ENCODE measurements around the gene ADK.

ADK gene

GRCh38 chr10:74575912-74576311 lies 424.9 kb downstream of the ADK start:
- TF ChIP-seq FOXP2 (optimal IDR thresholded peaks at IDR 0.05; ENCODE audit: borderline replicate concordance, extremely low read depth, extremely low read length, insufficient read depth), result no peak
- no peak for TF ChIP-seq REST (IDR thresholded peaks at IDR 0.05; ENCODE audit: insufficient read depth in 1 of 2, low read depth in 2 of 2, low read length in 2 of 2)
- no peak for TF ChIP-seq POLR2AphosphoS5 (IDR thresholded peaks at IDR 0.05; ENCODE audit: low read depth, low read length)

GRCh38 chr10:74576586-74576985 lies 425.6 kb downstream of the ADK start:
- TF ChIP-seq POLR2AphosphoS5 (IDR thresholded peaks at IDR 0.05; ENCODE audit: low read depth, low read length) (no peak), FOXP2 (optimal IDR thresholded peaks at IDR 0.05; ENCODE audit: borderline replicate concordance, extremely low read depth, extremely low read length, insufficient read depth) (no peak), REST (IDR thresholded peaks at IDR 0.05; ENCODE audit: insufficient read depth in 1 of 2, low read depth in 2 of 2, low read length in 2 of 2) (no peak), TAF1 (IDR thresholded peaks at IDR 0.05; ENCODE audit: borderline replicate concordance, insufficient read depth, low read length) (no peak), SIN3A (IDR thresholded peaks at IDR 0.05; ENCODE audit: borderline replicate concordance, insufficient read depth, low read length) (no peak)

GRCh38 chr10:74582566-74582965 lies 431.5 kb downstream of the ADK start:
- TF ChIP-seq SIN3A (IDR thresholded peaks at IDR 0.05; ENCODE audit: borderline replicate concordance, insufficient read depth, low read length) (no peak), TAF1 (IDR thresholded peaks at IDR 0.05; ENCODE audit: borderline replicate concordance, insufficient read depth, low read length) (no peak), FOXP2 (optimal IDR thresholded peaks at IDR 0.05; ENCODE audit: borderline replicate concordance, extremely low read depth, extremely low read length, insufficient read depth) (no peak), POLR2AphosphoS5 (IDR thresholded peaks at IDR 0.05; ENCODE audit: low read depth, low read length) (no peak), REST (IDR thresholded peaks at IDR 0.05; ENCODE audit: insufficient read depth in 1 of 2, low read depth in 2 of 2, low read length in 2 of 2) (no peak)

GRCh38 chr10:74585231-74586087 lies 434.4 kb downstream of the ADK start:
- TF ChIP-seq FOXP2 (optimal IDR thresholded peaks at IDR 0.05; ENCODE audit: borderline replicate concordance, extremely low read depth, extremely low read length, insufficient read depth), result no peak
- no peak for TF ChIP-seq TAF1 (IDR thresholded peaks at IDR 0.05; ENCODE audit: borderline replicate concordance, insufficient read depth, low read length)
- no peak for TF ChIP-seq REST (IDR thresholded peaks at IDR 0.05; ENCODE audit: insufficient read depth in 1 of 2, low read depth in 2 of 2, low read length in 2 of 2)
- 0 out of 2 replicates have a peak, but pooled peaks have one; percentile 23 for TF ChIP-seq POLR2AphosphoS5 (IDR thresholded peaks at IDR 0.05; ENCODE audit: low read depth, low read length)
- TF ChIP-seq SIN3A (IDR thresholded peaks at IDR 0.05; ENCODE audit: borderline replicate concordance, insufficient read depth, low read length), result 0 out of 2 replicates have a peak, but pooled peaks have one; percentile 38
